HEK293 (cell line): ENCODE results near the gene ATOSA.

Experiments
- CTCF ChIA-PET: fragments of 350-600 bp; formaldehyde crosslinking; extraction: SDS; loops from one replicate; lab custom pipeline; 2021; ENCODE audit warnings: antibody characterized with exemption; lab: Yijun Ruan, JAX
- POLR2A ChIA-PET: fragments of 300-600 bp; formaldehyde crosslinking; extraction: SDS; loops from one replicate; lab custom pipeline; 2020; ENCODE audit warnings: antibody characterized with exemption, inconsistent platforms; lab: Yijun Ruan, JAX
- H3K27ac ChIP-seq: fragments of 200-500 bp; sonication (Bioruptor generic); 2 replicates; pipeline ENCODE4 v1.5.1; 2014; ENCODE audit warnings: low read depth, low read length, control low read depth, inconsistent platforms; ENCODE audit errors: extremely low read depth
- H3K36me3 ChIP-seq, 2 experiments: fragments of 200-500 bp in 1 of 2; sonication (Bioruptor generic) in 1 of 2; 1 replicate in 1 of 2; 2 replicates in 1 of 2; pipeline ENCODE4 v1.5.1; 2014 to 2017; ENCODE audit warnings: inconsistent platforms in 2 of 2, low read length in 2 of 2; ENCODE audit not compliant: control insufficient read depth in 2 of 2, insufficient read depth in 1 of 2
- H3K4me1 ChIP-seq: fragments of 200-500 bp; sonication (Bioruptor generic); 2 replicates; pipeline ENCODE4 v1.5.1; 2014; ENCODE audit warnings: mild to moderate bottlenecking, low read length, inconsistent platforms; ENCODE audit not compliant: control insufficient read depth, insufficient read depth
- H3K4me3 ChIP-seq: 2 replicates; pipeline ENCODE4 v1.5.1; 2011; ENCODE audit warnings: low read depth, mild to moderate bottlenecking, control low read depth, low read length, moderate library complexity
- H3K9me3 ChIP-seq: fragments of 200-500 bp; sonication (Bioruptor generic); 2 replicates; pipeline ENCODE4 v1.5.1; 2014; ENCODE audit warnings: low read depth, low read length, inconsistent platforms; ENCODE audit not compliant: control insufficient read depth, insufficient read depth
- EGR2 ChIP-seq: fragments of 450-650 bp; formaldehyde crosslinking; IDR thresholded peaks from 2 replicates; pipeline ENCODE4 v1.5.1; 2016; ENCODE audit warnings: low read depth, missing biosample characterization, missing genetic modification characterization
- GFI1B ChIP-seq: fragments of 450-650 bp; formaldehyde crosslinking; IDR thresholded peaks from 2 replicates; pipeline ENCODE4 v1.5.1; 2016; ENCODE audit warnings: missing biosample characterization, missing genetic modification characterization
- HOXD13 ChIP-seq: sonication (generic); formaldehyde crosslinking; IDR thresholded peaks from 2 replicates; pipeline ENCODE4 v1.8.0; 2022; ENCODE audit warnings: missing genetic modification reagents, borderline replicate concordance
- KLF10 ChIP-seq: fragments of 450-650 bp; IDR thresholded peaks from 2 replicates; pipeline ENCODE4 v1.5.1; 2018; ENCODE audit warnings: missing biosample characterization, mild to moderate bottlenecking, missing genetic modification characterization
- MZF1 ChIP-seq: fragments of 450-650 bp; formaldehyde crosslinking; IDR thresholded peaks from 2 replicates; pipeline ENCODE4 v1.5.1; 2017; ENCODE audit warnings: missing biosample characterization, missing genetic modification characterization, borderline replicate concordance
- RBAK ChIP-seq: fragments of 450-650 bp; formaldehyde crosslinking; IDR thresholded peaks from 2 replicates; pipeline ENCODE4 v1.5.1; 2016; ENCODE audit warnings: missing biosample characterization, missing genetic modification characterization
- SCRT1 ChIP-seq: fragments of 450-650 bp; formaldehyde crosslinking; IDR thresholded peaks from 2 replicates; pipeline ENCODE4 v1.5.1; 2016; ENCODE audit warnings: missing biosample characterization, missing genetic modification characterization, borderline replicate concordance
- TCF7L2 ChIP-seq: IDR thresholded peaks from 2 replicates; pipeline ENCODE4 v1.6.1; 2011; ENCODE audit warnings: low read depth, mild to moderate bottlenecking, inconsistent platforms, low read length, moderate library complexity, borderline replicate concordance
- ZBTB1 ChIP-seq: fragments of 450-650 bp; formaldehyde crosslinking; IDR thresholded peaks from 2 replicates; pipeline ENCODE4 v1.5.1; 2016; ENCODE audit warnings: missing biosample characterization, missing genetic modification characterization
- ZEB2 ChIP-seq: fragments of 450-650 bp; formaldehyde crosslinking; IDR thresholded peaks from 2 replicates; pipeline ENCODE4 v1.5.1; 2016; ENCODE audit warnings: missing biosample characterization, missing genetic modification characterization
- ZNF169 ChIP-seq: fragments of 450-650 bp; formaldehyde crosslinking; IDR thresholded peaks from 2 replicates; pipeline ENCODE4 v1.5.1; 2016; ENCODE audit warnings: missing biosample characterization, missing genetic modification characterization
- ZNF202 ChIP-seq: fragments of 450-650 bp; formaldehyde crosslinking; IDR thresholded peaks from 2 replicates; pipeline ENCODE4 v1.5.1; 2016; ENCODE audit warnings: missing biosample characterization, missing genetic modification characterization, borderline replicate concordance
- ZNF302 ChIP-seq: fragments of 450-650 bp; formaldehyde crosslinking; IDR thresholded peaks from 2 replicates; pipeline ENCODE4 v1.5.1; 2016; ENCODE audit warnings: missing biosample characterization, missing genetic modification characterization, low read depth
- ZNF391 ChIP-seq: fragments of 450-650 bp; formaldehyde crosslinking; IDR thresholded peaks from 2 replicates; pipeline ENCODE4 v1.5.1; 2016; ENCODE audit warnings: low read depth, missing biosample characterization, missing genetic modification characterization, borderline replicate concordance
- ZNF544 ChIP-seq: fragments of 450-650 bp; formaldehyde crosslinking; IDR thresholded peaks from 2 replicates; pipeline ENCODE4 v1.5.0; 2017; ENCODE audit warnings: missing biosample characterization, missing genetic modification characterization
- ZNF558 ChIP-seq: fragments of 450-650 bp; formaldehyde crosslinking; IDR thresholded peaks from 2 replicates; pipeline ENCODE4 v1.5.1; 2016; ENCODE audit warnings: missing biosample characterization, missing genetic modification characterization
- ZNF623 ChIP-seq: fragments of 450-650 bp; formaldehyde crosslinking; IDR thresholded peaks from 2 replicates; pipeline ENCODE4 v1.5.1; 2016; ENCODE audit warnings: missing biosample characterization, missing genetic modification characterization
- ZNF629 ChIP-seq: fragments of 450-650 bp; formaldehyde crosslinking; IDR thresholded peaks from 2 replicates; pipeline ENCODE4 v1.5.1; 2017; ENCODE audit warnings: missing biosample characterization, missing genetic modification characterization
- ZNF707 ChIP-seq: fragments of 450-650 bp; formaldehyde crosslinking; IDR thresholded peaks from 2 replicates; pipeline ENCODE4 v1.5.1; 2016; ENCODE audit warnings: missing biosample characterization, missing genetic modification characterization
- TF ChIP-seq, protein P1 (sequence below): fragments of 450-650 bp; formaldehyde crosslinking; IDR thresholded peaks from 2 replicates; pipeline ENCODE4 v1.5.1; 2016; ENCODE audit warnings: missing biosample characterization, missing genetic modification characterization
- TF ChIP-seq, protein P2 (sequence below): fragments of 450-650 bp; formaldehyde crosslinking; conservative IDR thresholded peaks from 2 replicates; pipeline ENCODE4 v1.5.1; 2016; ENCODE audit warnings: low read depth, missing biosample characterization, missing genetic modification characterization

ATOSA gene

DNA sequence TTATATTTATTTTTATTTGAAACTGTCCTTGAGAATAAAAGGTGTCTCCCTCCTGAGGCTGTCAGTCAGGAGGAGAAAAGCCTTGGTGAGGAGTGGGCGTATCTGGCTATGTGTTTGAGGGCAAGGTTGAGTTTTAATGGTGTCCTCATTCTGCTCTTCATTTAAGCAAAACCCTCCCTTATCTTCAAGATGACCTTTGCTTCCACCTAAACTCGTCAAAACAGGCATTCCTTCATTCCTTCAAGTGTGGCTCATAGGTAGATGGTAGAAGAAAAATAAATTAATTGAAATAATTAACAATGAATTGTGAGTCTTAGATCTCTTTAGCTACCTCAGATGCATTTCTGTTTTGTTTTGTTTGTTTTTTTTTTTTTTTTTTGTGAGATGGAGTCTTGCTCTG is 39.4 kb upstream of the ATOSA start (continued):
- TF ChIP-seq, protein P1, sequence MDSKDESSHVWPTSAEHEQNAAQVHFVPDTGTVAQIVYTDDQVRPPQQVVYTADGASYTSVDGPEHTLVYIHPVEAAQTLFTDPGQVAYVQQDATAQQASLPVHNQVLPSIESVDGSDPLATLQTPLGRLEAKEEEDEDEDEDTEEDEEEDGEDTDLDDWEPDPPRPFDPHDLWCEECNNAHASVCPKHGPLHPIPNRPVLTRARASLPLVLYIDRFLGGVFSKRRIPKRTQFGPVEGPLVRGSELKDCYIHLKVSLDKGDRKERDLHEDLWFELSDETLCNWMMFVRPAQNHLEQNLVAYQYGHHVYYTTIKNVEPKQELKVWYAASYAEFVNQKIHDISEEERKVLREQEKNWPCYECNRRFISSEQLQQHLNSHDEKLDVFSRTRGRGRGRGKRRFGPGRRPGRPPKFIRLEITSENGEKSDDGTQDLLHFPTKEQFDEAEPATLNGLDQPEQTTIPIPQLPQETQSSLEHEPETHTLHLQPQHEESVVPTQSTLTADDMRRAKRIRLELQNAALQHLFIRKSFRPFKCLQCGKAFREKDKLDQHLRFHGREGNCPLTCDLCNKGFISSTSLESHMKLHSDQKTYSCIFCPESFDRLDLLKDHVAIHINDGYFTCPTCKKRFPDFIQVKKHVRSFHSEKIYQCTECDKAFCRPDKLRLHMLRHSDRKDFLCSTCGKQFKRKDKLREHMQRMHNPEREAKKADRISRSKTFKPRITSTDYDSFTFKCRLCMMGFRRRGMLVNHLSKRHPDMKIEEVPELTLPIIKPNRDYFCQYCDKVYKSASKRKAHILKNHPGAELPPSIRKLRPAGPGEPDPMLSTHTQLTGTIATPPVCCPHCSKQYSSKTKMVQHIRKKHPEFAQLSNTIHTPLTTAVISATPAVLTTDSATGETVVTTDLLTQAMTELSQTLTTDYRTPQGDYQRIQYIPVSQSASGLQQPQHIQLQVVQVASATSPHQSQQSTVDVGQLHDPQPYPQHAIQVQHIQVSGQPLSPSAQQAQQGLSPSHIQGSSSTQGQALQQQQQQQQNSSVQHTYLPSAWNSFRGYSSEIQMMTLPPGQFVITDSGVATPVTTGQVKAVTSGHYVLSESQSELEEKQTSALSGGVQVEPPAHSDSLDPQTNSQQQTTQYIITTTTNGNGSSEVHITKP (tag by site-specific recombination), result no peak
- TF ChIP-seq ZNF707 (tag by site-specific recombination) (no peak), ZNF629 (tag by site-specific recombination) (no peak), ZNF202 (no peak), ZEB2 (tag by site-specific recombination) (no peak), ZBTB1 (tag by site-specific recombination) (no peak)

GRCh38 chr15:52717924-52718323 is 38.7 kb upstream of the ATOSA start:
- no peak overlapping the region for H3K27ac ChIP-seq
- H3K36me3 ChIP-seq, result no peaks in the 10 kb centered on the region
- H3K4me1 ChIP-seq, result no peaks in the 10 kb centered on the region
- no peak overlapping the region for H3K4me3 ChIP-seq
- no peaks in the 10 kb centered on the region for H3K9me3 ChIP-seq
- POLR2A ChIA-PET, result no interaction called here
- CTCF ChIA-PET, result no interaction called here
- TF ChIP-seq ZNF623 (tag by site-specific recombination) (no peak), GFI1B (no peak), ZNF544 (tag by site-specific recombination) (no peak), SCRT1 (tag by site-specific recombination) (no peak), MZF1 (tag by site-specific recombination) (no peak), HOXD13 (CRISPR knock-in tag) (no peak), ZNF302 (no peak), KLF10 (tag by site-specific recombination) (no peak), TCF7L2 (no peak), ZNF169 (no peak), EGR2 (no peak), ZNF558 (tag by site-specific recombination) (no peak), ZNF391 (tag by site-specific recombination) (no peak), RBAK (tag by site-specific recombination) (no peak)
- TF ChIP-seq, protein P2, sequence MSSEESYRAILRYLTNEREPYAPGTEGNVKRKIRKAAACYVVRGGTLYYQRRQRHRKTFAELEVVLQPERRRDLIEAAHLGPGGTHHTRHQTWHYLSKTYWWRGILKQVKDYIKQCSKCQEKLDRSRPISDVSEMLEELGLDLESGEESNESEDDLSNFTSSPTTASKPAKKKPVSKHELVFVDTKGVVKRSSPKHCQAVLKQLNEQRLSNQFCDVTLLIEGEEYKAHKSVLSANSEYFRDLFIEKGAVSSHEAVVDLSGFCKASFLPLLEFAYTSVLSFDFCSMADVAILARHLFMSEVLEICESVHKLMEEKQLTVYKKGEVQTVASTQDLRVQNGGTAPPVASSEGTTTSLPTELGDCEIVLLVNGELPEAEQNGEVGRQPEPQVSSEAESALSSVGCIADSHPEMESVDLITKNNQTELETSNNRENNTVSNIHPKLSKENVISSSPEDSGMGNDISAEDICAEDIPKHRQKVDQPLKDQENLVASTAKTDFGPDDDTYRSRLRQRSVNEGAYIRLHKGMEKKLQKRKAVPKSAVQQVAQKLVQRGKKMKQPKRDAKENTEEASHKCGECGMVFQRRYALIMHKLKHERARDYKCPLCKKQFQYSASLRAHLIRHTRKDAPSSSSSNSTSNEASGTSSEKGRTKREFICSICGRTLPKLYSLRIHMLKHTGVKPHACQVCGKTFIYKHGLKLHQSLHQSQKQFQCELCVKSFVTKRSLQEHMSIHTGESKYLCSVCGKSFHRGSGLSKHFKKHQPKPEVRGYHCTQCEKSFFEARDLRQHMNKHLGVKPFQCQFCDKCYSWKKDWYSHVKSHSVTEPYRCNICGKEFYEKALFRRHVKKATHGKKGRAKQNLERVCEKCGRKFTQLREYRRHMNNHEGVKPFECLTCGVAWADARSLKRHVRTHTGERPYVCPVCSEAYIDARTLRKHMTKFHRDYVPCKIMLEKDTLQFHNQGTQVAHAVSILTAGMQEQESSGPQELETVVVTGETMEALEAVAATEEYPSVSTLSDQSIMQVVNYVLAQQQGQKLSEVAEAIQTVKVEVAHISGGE, result no peak
- TF ChIP-seq, all 188 proteins: peak for 0
